SK-N-SH (cell line): ENCODE results near the gene GBX2. TPM values are rescaled to one million over a fixed set of nuclear protein-coding genes. Genes with fewer than 3 reads are reported as not detected.

Experiments used
- CTCF ChIA-PET: fragments of 300-600, 350-600 bp; formaldehyde crosslinking; extraction: SDS; loops from one replicate; lab custom pipeline; 2021; lab: Yijun Ruan, JAX
- POLR2A ChIA-PET: fragments of 350-600 bp; sonication (Branson Sonifier 250); formaldehyde crosslinking; extraction: SDS; loops from one replicate; lab custom pipeline; 2020; ENCODE audit warnings: antibody characterized with exemption, inconsistent platforms; lab: Yijun Ruan, JAX
- DNase-seq: peaks from one replicate; pipeline ENCODE4 v3.0.0; 2012
- H2AFZ ChIP-seq: fragments of 200-600 bp; sonication (generic); 2 replicates; pipeline ENCODE4 v1.8.1; 2016; ENCODE audit warnings: antibody characterized with exemption, mild to moderate bottlenecking, low read depth
- H3F3A ChIP-seq: fragments of 200-600 bp; sonication (generic); replicated peaks from 2 replicates; pipeline ENCODE3; 2016; ENCODE audit warnings: antibody characterized with exemption, mild to moderate bottlenecking; ENCODE audit not compliant: insufficient read depth
- H3K27ac ChIP-seq, 2 experiments: fragments of 200-500 bp in 1 of 2; fragments of 200-600 bp in 1 of 2; sonication (Bioruptor generic) in 1 of 2; sonication (generic), shearing (Covaris generic) in 1 of 2; 2 replicates each; pipeline versions ENCODE4 v1.5.1 to v1.6.1; 2014 to 2016; ENCODE audit warnings: low read depth in 2 of 2, inconsistent platforms in 1 of 2, low read length in 1 of 2, mild to moderate bottlenecking in 1 of 2, mixed read lengths in 1 of 2
- H3K27me3 ChIP-seq: fragments of 200-600 bp; sonication (generic), shearing (Covaris generic); 2 replicates; pipeline ENCODE4 v1.6.1; 2016; ENCODE audit warnings: mixed run types; ENCODE audit not compliant: insufficient read depth
- H3K36me3 ChIP-seq, 2 experiments: fragments of 200-500 bp in 1 of 2; fragments of 200-600 bp in 1 of 2; sonication (Bioruptor generic) in 1 of 2; sonication (generic) in 1 of 2; replicated peaks in 1 of 2; 2 replicates each; pipeline versions ENCODE3 to v1.5.1; 2014 to 2016; ENCODE audit warnings: low read length in 1 of 2, mild to moderate bottlenecking in 1 of 2; ENCODE audit not compliant: insufficient read depth in 2 of 2, control insufficient read depth in 1 of 2
- H3K4me1 ChIP-seq, 2 experiments: fragments of 200-500 bp in 1 of 2; fragments of 200-600 bp in 1 of 2; sonication (Bioruptor generic) in 1 of 2; sonication (generic), shearing (Covaris generic) in 1 of 2; 2 replicates each; pipeline versions ENCODE4 v1.5.1 to v1.6.1; 2014 to 2016; ENCODE audit warnings: low read depth in 1 of 2, low read length in 1 of 2, mixed run types in 1 of 2; ENCODE audit not compliant: insufficient read depth in 2 of 2, control insufficient read depth in 1 of 2
- H3K4me2 ChIP-seq: fragments of 200-600 bp; sonication (generic), shearing (Covaris generic); 2 replicates; pipeline ENCODE4 v1.6.1; 2017; ENCODE audit warnings: mixed run types
- H3K4me3 ChIP-seq, 2 experiments: fragments of 200-500 bp in 1 of 2; fragments of 200-600 bp in 1 of 2; sonication (Bioruptor generic) in 1 of 2; sonication (generic), shearing (Covaris generic) in 1 of 2; 2 replicates each; pipeline versions ENCODE4 v1.5.1 to v1.8.1; 2014 to 2016; ENCODE audit warnings: low read depth in 2 of 2, inconsistent platforms in 1 of 2, low read length in 1 of 2, mild to moderate bottlenecking in 1 of 2, mixed read lengths in 1 of 2, moderate library complexity in 1 of 2
- H3K79me2 ChIP-seq: fragments of 200-600 bp; sonication (generic); 2 replicates; pipeline ENCODE4 v1.8.1; 2017; ENCODE audit warnings: mild to moderate bottlenecking; ENCODE audit not compliant: insufficient read depth
- H3K9ac ChIP-seq: fragments of 200-600 bp; sonication (generic); 2 replicates; pipeline ENCODE4 v1.6.1; 2017; ENCODE audit warnings: mixed run types
- H3K9me2 ChIP-seq: fragments of 200-600 bp; sonication (generic); 2 replicates; pipeline ENCODE4 v1.6.1; 2017; ENCODE audit warnings: mixed run types
- H3K9me3 ChIP-seq: fragments of 200-600 bp; sonication (generic); 2 replicates; pipeline ENCODE4 v1.6.1; 2017; ENCODE audit warnings: mixed run types, mild to moderate bottlenecking, moderate library complexity
- H4K20me1 ChIP-seq: fragments of 200-600 bp; sonication (generic); 2 replicates; pipeline ENCODE4 v1.6.1; 2017; ENCODE audit warnings: mild to moderate bottlenecking, mixed run types; ENCODE audit not compliant: insufficient read depth
- CHD2 ChIP-seq: fragments of 150-350 bp; IDR thresholded peaks from 2 replicates; pipeline ENCODE4 v1.6.1; 2018; ENCODE audit warnings: low read length; ENCODE audit not compliant: partially characterized antibody
- ELF1 ChIP-seq: IDR thresholded peaks from 2 replicates; pipeline ENCODE4 v1.4.0; 2012
- EP300 ChIP-seq, 2 experiments: IDR thresholded peaks; 2 replicates each; pipeline versions ENCODE4 v1.4.0 to v1.6.1; 2012; ENCODE audit warnings: borderline replicate concordance in 1 of 2, low read depth in 1 of 2, low read length in 1 of 2
- FOSL2 ChIP-seq: IDR thresholded peaks from 2 replicates; pipeline ENCODE4 v1.4.0; 2012; ENCODE audit warnings: low read depth, mild to moderate bottlenecking, moderate library complexity, borderline replicate concordance
- FOXJ3 ChIP-seq: sonication (generic); formaldehyde crosslinking; IDR thresholded peaks from 2 replicates; pipeline ENCODE4 v1.5.1; 2020; ENCODE audit warnings: mild to moderate bottlenecking, missing genetic modification reagents
- FOXM1 ChIP-seq: IDR thresholded peaks from 2 replicates; pipeline ENCODE4 v1.4.0; 2012; ENCODE audit warnings: low read depth, mild to moderate bottlenecking
- GABPA ChIP-seq: IDR thresholded peaks from 2 replicates; pipeline ENCODE4 v1.4.0; 2012; ENCODE audit warnings: low read depth, mild to moderate bottlenecking
- GATA2 ChIP-seq: sonication (generic); formaldehyde crosslinking; IDR thresholded peaks from 2 replicates; pipeline ENCODE4 v1.5.0; 2020; ENCODE audit warnings: mild to moderate bottlenecking, missing genetic modification reagents
- POLR2AphosphoS5 ChIP-seq: IDR thresholded peaks from 2 replicates; pipeline ENCODE4 v1.6.1; 2012; ENCODE audit warnings: low read depth, low read length
- RCOR1 ChIP-seq: fragments of 150-350 bp; IDR thresholded peaks from 2 replicates; pipeline ENCODE4 v1.6.1; 2017; ENCODE audit warnings: antibody characterized with exemption, low read length
- SMC3 ChIP-seq: IDR thresholded peaks from 2 replicates; pipeline ENCODE4 v1.6.1; 2012; ENCODE audit warnings: low read depth, low read length, improper control_type of control experiment
- TAF1 ChIP-seq: IDR thresholded peaks from 2 replicates; pipeline ENCODE4 v1.6.1; 2012; ENCODE audit warnings: low read depth, mild to moderate bottlenecking, low read length, moderate library complexity, borderline replicate concordance
- TCF12 ChIP-seq: IDR thresholded peaks from 2 replicates; pipeline ENCODE4 v1.4.0; 2012
- TEAD4 ChIP-seq: IDR thresholded peaks from 2 replicates; pipeline ENCODE4 v1.4.0; 2012; ENCODE audit warnings: mild to moderate bottlenecking, borderline replicate concordance; ENCODE audit not compliant: insufficient read depth
- YY1 ChIP-seq: IDR thresholded peaks from 2 replicates; pipeline ENCODE4 v1.4.0; 2012; ENCODE audit warnings: low read depth, mild to moderate bottlenecking
- WGBS: methylation state at CpG from one replicate; pipeline ENCODE4 v1.1.6; 2017; ENCODE audit warnings: low lambda C conversion rate; 5-methylcytosine and 5-hydroxymethylcytosine counted together
- polyA plus RNA-seq, 3 experiments: library from polyadenylated mRNA; depleted of rRNA; stranded (reverse); fragments of >200 nt; gene quantifications; 2 replicates each; pipeline ENCODE4 v1.2.3, GENCODE V29; 2012
- TF ChIP-seq, protein P1 (sequence below): IDR thresholded peaks from 2 replicates; pipeline ENCODE4 v1.4.0; 2012; ENCODE audit warnings: low read depth, borderline replicate concordance
- TF ChIP-seq, protein P2 (sequence below): IDR thresholded peaks from 2 replicates; pipeline ENCODE4 v1.4.0; 2012; ENCODE audit warnings: low read depth
- TF ChIP-seq, protein P3 (sequence below): IDR thresholded peaks from 2 replicates; pipeline ENCODE4 v1.6.1; 2012; ENCODE audit warnings: mild to moderate bottlenecking, low read depth, low read length, moderate library complexity
- TF ChIP-seq, protein P4 (sequence below): IDR thresholded peaks from 2 replicates; pipeline ENCODE4; 2012

Gene GBX2
- polyA plus RNA-seq, 1 of the 3 experiments (the other 2 are of a cell fraction) = 0.16 TPM

DNA sequence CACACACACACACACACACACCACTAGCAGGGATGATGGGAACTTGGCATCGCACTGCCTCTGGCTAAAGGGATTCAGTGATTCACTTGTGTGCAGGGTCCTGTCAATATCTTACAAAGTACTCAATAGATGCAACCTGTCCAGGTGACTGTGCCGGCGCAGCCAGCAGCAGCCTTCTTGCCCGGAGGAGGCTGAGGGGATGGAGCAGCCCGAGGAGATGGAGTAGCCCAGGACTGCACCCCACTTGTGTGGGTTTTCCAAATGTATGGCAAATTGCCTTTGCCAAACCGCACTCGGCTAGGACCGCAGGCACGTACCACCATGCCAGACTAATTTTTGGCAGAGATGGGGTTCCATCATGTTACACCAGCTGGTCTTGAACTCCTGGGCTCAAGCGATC is 31.1 kb downstream of the GBX2 start:
- no peak for DNase-seq
- H2AFZ ChIP-seq = no peak overlapping the region
- no peaks in the 10 kb centered on the region for H3K4me1 ChIP-seq
- TF ChIP-seq POLR2AphosphoS5 (no peak), GATA2 (CRISPR knock-in tag) (no peak), GABPA (no peak), TCF12 (no peak), SMC3 (no peak), FOXJ3 (no peak), CHD2 (no peak)
- TF ChIP-seq, protein P1, sequence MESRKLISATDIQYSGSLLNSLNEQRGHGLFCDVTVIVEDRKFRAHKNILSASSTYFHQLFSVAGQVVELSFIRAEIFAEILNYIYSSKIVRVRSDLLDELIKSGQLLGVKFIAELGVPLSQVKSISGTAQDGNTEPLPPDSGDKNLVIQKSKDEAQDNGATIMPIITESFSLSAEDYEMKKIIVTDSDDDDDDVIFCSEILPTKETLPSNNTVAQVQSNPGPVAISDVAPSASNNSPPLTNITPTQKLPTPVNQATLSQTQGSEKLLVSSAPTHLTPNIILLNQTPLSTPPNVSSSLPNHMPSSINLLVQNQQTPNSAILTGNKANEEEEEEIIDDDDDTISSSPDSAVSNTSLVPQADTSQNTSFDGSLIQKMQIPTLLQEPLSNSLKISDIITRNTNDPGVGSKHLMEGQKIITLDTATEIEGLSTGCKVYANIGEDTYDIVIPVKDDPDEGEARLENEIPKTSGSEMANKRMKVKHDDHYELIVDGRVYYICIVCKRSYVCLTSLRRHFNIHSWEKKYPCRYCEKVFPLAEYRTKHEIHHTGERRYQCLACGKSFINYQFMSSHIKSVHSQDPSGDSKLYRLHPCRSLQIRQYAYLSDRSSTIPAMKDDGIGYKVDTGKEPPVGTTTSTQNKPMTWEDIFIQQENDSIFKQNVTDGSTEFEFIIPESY = no peak
- no peaks in the 10 kb centered on the region for H3K9me2 ChIP-seq
- CTCF ChIA-PET = no interaction called here
- H3K27me3 ChIP-seq = no peaks in the 10 kb centered on the region
- no peaks in the 10 kb centered on the region for H3F3A ChIP-seq
- H3K36me3 ChIP-seq = no peaks in the 10 kb centered on the region
- H3K4me2 ChIP-seq = no peak overlapping the region
- H4K20me1 ChIP-seq = no peaks in the 10 kb centered on the region
- WGBS = 93% methylated on average over 8 of the region's 10 CpGs
- POLR2A ChIA-PET = no interaction called here
- H3K9ac ChIP-seq = no peak overlapping the region
- no peaks in the 10 kb centered on the region for H3K9me3 ChIP-seq
- no peaks in the 10 kb centered on the region for H3K79me2 ChIP-seq
- H3K4me3 ChIP-seq = no peak overlapping the region
- no peak overlapping the region for H3K27ac ChIP-seq

DNA sequence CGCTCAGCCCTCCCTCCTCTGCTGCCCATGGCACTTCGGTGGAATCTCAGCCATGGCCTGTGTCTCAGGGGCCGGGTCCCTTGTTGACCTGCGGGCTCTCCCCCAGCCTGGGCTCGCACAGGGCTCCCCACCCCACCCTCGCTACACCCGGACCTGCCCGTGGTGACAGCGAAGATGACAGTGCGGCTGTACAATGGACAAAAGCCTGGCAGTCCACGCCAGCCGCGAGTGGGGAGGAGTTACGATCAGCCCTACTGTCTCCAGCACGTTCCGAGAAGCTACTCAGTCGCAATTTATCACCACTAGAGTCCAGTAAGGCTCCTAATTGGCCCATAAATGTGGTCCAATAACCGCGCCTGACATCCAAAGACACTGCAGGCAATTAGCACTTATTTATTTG is 31.6 kb downstream of the GBX2 start:
- Histone ChIP-seq H3K9ac (no peak overlapping the region), H3K4me3 (no peak overlapping the region), H3K27ac (no peak overlapping the region), H2AFZ (no peak overlapping the region), H3K27me3 (no peaks in the 10 kb centered on the region), H3K79me2 (no peaks in the 10 kb centered on the region), H3K4me2 (no peak overlapping the region), H3K36me3 (no peaks in the 10 kb centered on the region), H4K20me1 (no peaks in the 10 kb centered on the region), H3F3A (no peaks in the 10 kb centered on the region), H3K9me2 (no peaks in the 10 kb centered on the region), H3K9me3 (no peaks in the 10 kb centered on the region), H3K4me1 (no peaks in the 10 kb centered on the region)
- ChIA-PET CTCF (interaction anchor here (0.6 to 1.6 kb wide), 2 partner anchors 357 to 416 kb away, joined by 3 to 4 read pairs; no protein-coding TSS in a partner anchor), POLR2A (no interaction called here)
- 94% methylated on average over 5 of the region's 19 CpGs for WGBS
- no peak for TF ChIP-seq FOSL2
- no peak for TF ChIP-seq SMC3
- TF ChIP-seq YY1 = no peak
- TF ChIP-seq ELF1 = no peak
- TF ChIP-seq, protein P2, sequence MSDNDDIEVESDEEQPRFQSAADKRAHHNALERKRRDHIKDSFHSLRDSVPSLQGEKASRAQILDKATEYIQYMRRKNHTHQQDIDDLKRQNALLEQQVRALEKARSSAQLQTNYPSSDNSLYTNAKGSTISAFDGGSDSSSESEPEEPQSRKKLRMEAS = no peak
- no peak for TF ChIP-seq FOXM1
- no peak for TF ChIP-seq FOXJ3
- no peak for TF ChIP-seq EP300 (IDR thresholded peaks at IDR 0.05; ENCODE audit: borderline replicate concordance in 1 of 2, low read depth in 1 of 2, low read length in 1 of 2)
- TF ChIP-seq, protein P3, sequence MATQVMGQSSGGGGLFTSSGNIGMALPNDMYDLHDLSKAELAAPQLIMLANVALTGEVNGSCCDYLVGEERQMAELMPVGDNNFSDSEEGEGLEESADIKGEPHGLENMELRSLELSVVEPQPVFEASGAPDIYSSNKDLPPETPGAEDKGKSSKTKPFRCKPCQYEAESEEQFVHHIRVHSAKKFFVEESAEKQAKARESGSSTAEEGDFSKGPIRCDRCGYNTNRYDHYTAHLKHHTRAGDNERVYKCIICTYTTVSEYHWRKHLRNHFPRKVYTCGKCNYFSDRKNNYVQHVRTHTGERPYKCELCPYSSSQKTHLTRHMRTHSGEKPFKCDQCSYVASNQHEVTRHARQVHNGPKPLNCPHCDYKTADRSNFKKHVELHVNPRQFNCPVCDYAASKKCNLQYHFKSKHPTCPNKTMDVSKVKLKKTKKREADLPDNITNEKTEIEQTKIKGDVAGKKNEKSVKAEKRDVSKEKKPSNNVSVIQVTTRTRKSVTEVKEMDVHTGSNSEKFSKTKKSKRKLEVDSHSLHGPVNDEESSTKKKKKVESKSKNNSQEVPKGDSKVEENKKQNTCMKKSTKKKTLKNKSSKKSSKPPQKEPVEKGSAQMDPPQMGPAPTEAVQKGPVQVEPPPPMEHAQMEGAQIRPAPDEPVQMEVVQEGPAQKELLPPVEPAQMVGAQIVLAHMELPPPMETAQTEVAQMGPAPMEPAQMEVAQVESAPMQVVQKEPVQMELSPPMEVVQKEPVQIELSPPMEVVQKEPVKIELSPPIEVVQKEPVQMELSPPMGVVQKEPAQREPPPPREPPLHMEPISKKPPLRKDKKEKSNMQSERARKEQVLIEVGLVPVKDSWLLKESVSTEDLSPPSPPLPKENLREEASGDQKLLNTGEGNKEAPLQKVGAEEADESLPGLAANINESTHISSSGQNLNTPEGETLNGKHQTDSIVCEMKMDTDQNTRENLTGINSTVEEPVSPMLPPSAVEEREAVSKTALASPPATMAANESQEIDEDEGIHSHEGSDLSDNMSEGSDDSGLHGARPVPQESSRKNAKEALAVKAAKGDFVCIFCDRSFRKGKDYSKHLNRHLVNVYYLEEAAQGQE = no peak
- no peak for TF ChIP-seq TAF1
- TF ChIP-seq TEAD4 = no peak
- TF ChIP-seq, protein P4, sequence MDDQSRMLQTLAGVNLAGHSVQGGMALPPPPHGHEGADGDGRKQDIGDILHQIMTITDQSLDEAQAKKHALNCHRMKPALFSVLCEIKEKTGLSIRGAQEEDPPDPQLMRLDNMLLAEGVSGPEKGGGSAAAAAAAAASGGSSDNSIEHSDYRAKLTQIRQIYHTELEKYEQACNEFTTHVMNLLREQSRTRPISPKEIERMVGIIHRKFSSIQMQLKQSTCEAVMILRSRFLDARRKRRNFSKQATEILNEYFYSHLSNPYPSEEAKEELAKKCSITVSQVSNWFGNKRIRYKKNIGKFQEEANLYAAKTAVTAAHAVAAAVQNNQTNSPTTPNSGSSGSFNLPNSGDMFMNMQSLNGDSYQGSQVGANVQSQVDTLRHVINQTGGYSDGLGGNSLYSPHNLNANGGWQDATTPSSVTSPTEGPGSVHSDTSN = no peak
- TF ChIP-seq RCOR1 = no peak
- no peak for DNase-seq
